GM12878 (cell line): ENCODE data around the gene TRMT1. TPM values are rescaled to one million over a fixed set of nuclear protein-coding genes. Genes with fewer than 3 reads are reported as not detected.

Source experiments
- ATAC-seq: fragments of 200-7000 bp; cut with Tn5 transposase; 3 replicates; pipeline ENCODE4 v1.9.1; 2020; ENCODE audit warnings: mild to moderate bottlenecking, moderate library complexity
- BruUV-seq: library from RNA; stranded (reverse); fragments of 400-500 nt; replicated peaks from 2 replicates; lab custom pipeline; 2021; lab: Mats Ljungman, UMichigan
- CTCF ChIA-PET: fragments of 300-600 bp; sonication (Branson Sonifier 250); formaldehyde crosslinking; extraction: SDS; loops from one replicate; lab custom pipeline; 2021; ENCODE audit warnings: inconsistent platforms; lab: Yijun Ruan, JAX
- POLR2A ChIA-PET: fragments of 350-600 bp; formaldehyde crosslinking; extraction: SDS; loops from one replicate; lab custom pipeline; 2021; ENCODE audit warnings: inconsistent platforms; lab: Charles Lee
- RAD21 ChIA-PET: fragments of 300-600 bp; sonication (Branson Sonifier 250); formaldehyde crosslinking; loops from one replicate; lab custom pipeline; 2023; ENCODE audit warnings: antibody characterized with exemption; ENCODE audit not compliant: unreplicated experiment; lab: Charles Lee
- SMC1A ChIA-PET: fragments of 300-600 bp; sonication (Branson Sonifier 250); formaldehyde crosslinking; loops from one replicate; lab custom pipeline; 2023; ENCODE audit not compliant: unreplicated experiment, uncharacterized antibody; lab: Charles Lee
- DNase-seq: peaks from one replicate; pipeline ENCODE4 v3.0.0-alpha.2; 2011; ENCODE audit warnings: low read depth, low spot score
- FAIRE-seq: peaks from 3 replicates; lab custom pipeline; 2011; peaks lifted over from hg19 to GRCh38; lab: Jason Lieb, UNC
- H2AFZ ChIP-seq: 2 replicates; pipeline ENCODE4 v1.6.0; 2011; ENCODE audit warnings: low read depth, low read length, control low read depth; ENCODE audit not compliant: control insufficient read depth
- H3K27ac ChIP-seq: 2 replicates; pipeline ENCODE4 v1.5.1; 2011; ENCODE audit warnings: control low read depth; ENCODE audit not compliant: control insufficient read depth, insufficient read depth
- H3K27me3 ChIP-seq, 2 experiments: replicated peaks in 1 of 2; 2 replicates each; pipeline versions ENCODE4 v1.6.0 to v1.6.1; 2011; ENCODE audit warnings: low read length in 1 of 2; ENCODE audit not compliant: control insufficient read depth in 2 of 2, insufficient read depth in 2 of 2
- H3K36me3 ChIP-seq, 2 experiments: 2 replicates each; pipeline ENCODE4 v1.5.1; 2011; ENCODE audit warnings: low read length in 1 of 2; ENCODE audit not compliant: control insufficient read depth in 2 of 2, insufficient read depth in 2 of 2
- H3K4me1 ChIP-seq: 2 replicates; pipeline ENCODE4 v1.6.1; 2011; ENCODE audit warnings: mild to moderate bottlenecking, low read length, moderate library complexity, mixed read lengths; ENCODE audit not compliant: control insufficient read depth, insufficient read depth
- H3K4me2 ChIP-seq: 2 replicates; pipeline ENCODE4 v1.6.0; 2011; ENCODE audit warnings: control low read depth; ENCODE audit not compliant: control insufficient read depth, insufficient read depth
- H3K4me3 ChIP-seq: fragments of 200-600 bp; sonication (generic); 2 replicates; pipeline ENCODE4 v1.5.1; 2016
- H3K79me2 ChIP-seq: 2 replicates; pipeline ENCODE4 v1.6.0; 2011; ENCODE audit warnings: low read length; ENCODE audit not compliant: control insufficient read depth, insufficient read depth
- H3K9ac ChIP-seq: 2 replicates; pipeline ENCODE4 v1.8.0; 2011; ENCODE audit warnings: low read length, control low read depth, mixed read lengths; ENCODE audit not compliant: control insufficient read depth, insufficient read depth
- H3K9me3 ChIP-seq: replicated peaks from 3 replicates; pipeline ENCODE4 v1.5.1; 2011; ENCODE audit warnings: mild to moderate bottlenecking, low read length; ENCODE audit not compliant: control insufficient read depth, insufficient read depth
- H4K20me1 ChIP-seq: 2 replicates; pipeline ENCODE4 v1.6.0; 2011; ENCODE audit not compliant: control insufficient read depth, insufficient read depth
- DPF2 ChIP-seq: fragments of 450-650 bp; IDR thresholded peaks from 2 replicates; pipeline ENCODE4 v1.6.1; 2017; ENCODE audit warnings: mild to moderate bottlenecking
- ESRRA ChIP-seq: IDR thresholded peaks from 2 replicates; pipeline ENCODE4 v1.6.1; 2012; ENCODE audit warnings: mild to moderate bottlenecking, low read length, improper control_type of control experiment
- IKZF2 ChIP-seq, 2 experiments: fragments of 450-650 bp; IDR thresholded peaks; 2 replicates each; pipeline ENCODE4 v1.6.1; 2017; ENCODE audit warnings: mild to moderate bottlenecking in 2 of 2, moderate library complexity in 2 of 2
- PKNOX1 ChIP-seq: fragments of 450-650 bp; IDR thresholded peaks from 2 replicates; pipeline ENCODE4 v1.6.1; 2016; ENCODE audit warnings: mild to moderate bottlenecking
- PRDM15 ChIP-seq: fragments of 450-650 bp; formaldehyde crosslinking; IDR thresholded peaks from 2 replicates; pipeline ENCODE4 v1.4.0; 2020; ENCODE audit warnings: mild to moderate bottlenecking, moderate library complexity
- TBL1XR1 ChIP-seq: IDR thresholded peaks from 2 replicates; pipeline ENCODE4 v1.6.1; 2012; ENCODE audit warnings: low read depth, low read length, improper control_type of control experiment
- WGBS: methylation state at CpG from one replicate; pipeline ENCODE4 v1.1.6; 2016; ENCODE audit warnings: low lambda C conversion rate; ENCODE audit not compliant: insufficient replicate concordance, insufficient coverage; ENCODE audit errors: missing lambda C conversion rate; 5-methylcytosine and 5-hydroxymethylcytosine counted together
- in situ Hi-C: fragments of 300-500 bp; cut with MboI; formaldehyde crosslinking; loops from 9 replicates; pipeline ENCODE4 v1.14.3; 2018; ENCODE audit warnings: mixed read lengths
- intact Hi-C: fragments of 100-400 bp; cut with micrococcal nuclease; formaldehyde crosslinking; loops from one replicate; pipeline ENCODE4 v1.14.2; 2022; ENCODE audit not compliant: unreplicated experiment
- polyA plus RNA-seq, 11 experiments: library from polyadenylated mRNA; depleted of rRNA in 4 of 11; unstranded in 6 of 11; stranded (reverse) in 5 of 11; fragments of >200 nt; fragmentation: Nextera tagmentation in 4 of 11; fragmentation: Illumina TruSeq in 1 of 11; extraction: Ambion mirVana in 4 of 11; extraction: Trizol in 1 of 11; gene quantifications; 1 replicate in 1 of 11; 2 replicates in 10 of 11; pipeline versions ENCODE4 v1.2.1 to v1.2.3, GENCODE V29; 2011 to 2016; ENCODE audit warnings: inconsistent platforms in 2 of 11, missing spikeins in 2 of 11, low read depth in 1 of 11
- total RNA-seq, 4 experiments: library from RNA; depleted of rRNA in 3 of 4; stranded (reverse); fragments of >200 nt in 3 of 4; fragmentation: Illumina TruSeq in 1 of 4; extraction: Trizol in 1 of 4; gene quantifications; 2 replicates each; pipeline versions ENCODE4 v1.2.1 to v1.2.3, GENCODE V29; 2013 to 2021
- TF ChIP-seq, protein P1 (sequence below): IDR thresholded peaks from 2 replicates; pipeline ENCODE4 v1.6.1; 2012; ENCODE audit warnings: low read depth, low read length, improper control_type of control experiment

TRMT1 gene
- total and polyA plus RNA-seq, 10 of the 15 experiments (the other 5 are each of a cell fraction or from before 2014, with no cell fraction given) = 3.4 to 68.8 (median 34.8) TPM

DNA sequence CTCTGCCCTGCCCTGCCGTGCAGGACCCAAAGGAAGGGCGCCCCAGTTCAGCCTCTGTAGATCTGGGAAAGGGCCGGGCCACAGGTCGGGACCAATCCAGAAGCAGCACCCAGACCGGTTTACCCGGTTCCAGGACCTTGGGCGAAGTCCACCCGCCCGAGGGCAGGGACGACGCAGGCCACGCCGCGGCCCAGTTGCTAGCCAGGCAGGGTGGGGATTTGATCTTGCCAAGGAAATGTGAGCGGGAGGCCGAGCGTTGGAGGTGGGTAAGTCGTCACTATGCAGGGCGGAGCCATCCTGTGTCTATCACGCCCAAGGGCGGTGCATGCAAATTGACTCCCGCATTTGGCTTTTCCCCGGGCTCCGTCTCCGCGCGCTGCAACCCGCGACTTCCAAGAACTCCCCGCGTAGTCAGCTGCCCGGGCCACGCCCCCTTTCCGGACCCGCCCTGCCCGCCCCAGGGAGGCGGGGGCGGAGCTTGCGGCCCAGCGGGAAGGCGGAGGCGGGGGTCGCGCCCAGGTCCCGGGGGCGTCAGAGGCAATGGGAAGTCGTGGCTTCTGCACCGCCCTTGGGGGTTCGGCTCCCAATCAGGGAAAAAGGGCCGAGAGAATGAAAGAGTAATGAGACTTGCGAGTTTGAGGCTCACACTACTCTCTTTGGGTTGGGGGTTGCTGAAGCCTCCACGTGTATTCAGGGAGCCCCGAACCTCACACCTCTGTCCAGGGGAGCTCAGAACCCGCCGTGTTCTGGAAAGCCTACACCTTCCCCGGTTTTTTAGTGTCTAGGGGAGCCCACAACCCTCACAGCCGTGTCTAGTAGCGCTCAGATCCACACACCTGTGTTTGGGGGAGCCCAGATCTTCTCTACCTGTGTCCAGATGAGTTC lies 46.4 kb upstream of the TRMT1 start (continued):
- TF ChIP-seq, protein P1, sequence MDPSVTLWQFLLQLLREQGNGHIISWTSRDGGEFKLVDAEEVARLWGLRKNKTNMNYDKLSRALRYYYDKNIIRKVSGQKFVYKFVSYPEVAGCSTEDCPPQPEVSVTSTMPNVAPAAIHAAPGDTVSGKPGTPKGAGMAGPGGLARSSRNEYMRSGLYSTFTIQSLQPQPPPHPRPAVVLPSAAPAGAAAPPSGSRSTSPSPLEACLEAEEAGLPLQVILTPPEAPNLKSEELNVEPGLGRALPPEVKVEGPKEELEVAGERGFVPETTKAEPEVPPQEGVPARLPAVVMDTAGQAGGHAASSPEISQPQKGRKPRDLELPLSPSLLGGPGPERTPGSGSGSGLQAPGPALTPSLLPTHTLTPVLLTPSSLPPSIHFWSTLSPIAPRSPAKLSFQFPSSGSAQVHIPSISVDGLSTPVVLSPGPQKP = no peak; the same call in 1 of the 2 replicates
- TF ChIP-seq DPF2 (peak; percentile 55; the same call in 1 of the 2 replicates), PKNOX1 (peak; percentile 95), TBL1XR1 (no peak), ESRRA (no peak)

DNA sequence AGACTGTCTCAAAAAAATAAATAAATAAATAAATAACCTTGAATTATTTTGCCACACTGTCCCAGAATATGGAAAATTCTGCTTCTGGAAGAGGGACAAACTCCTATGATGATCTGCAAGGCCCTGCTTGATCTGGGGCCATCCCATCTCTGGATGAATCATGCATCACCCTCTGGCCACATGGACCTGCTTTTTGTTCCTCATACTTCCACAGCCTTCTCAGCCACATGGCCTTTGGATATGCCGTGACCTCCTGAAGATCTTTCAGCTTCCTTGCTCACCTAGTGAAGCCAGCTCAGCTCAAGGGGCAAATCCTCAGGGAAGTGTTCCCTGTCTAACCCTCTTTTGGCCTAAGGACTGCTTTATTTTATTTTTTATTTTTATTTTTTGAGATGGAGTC lies 44.0 kb upstream of the TRMT1 start:
- ChIA-PET SMC1A (interaction anchor here (1.3 kb wide), 1 partner anchor 22 kb away, joined by 3 read pairs; no protein-coding TSS in a partner anchor), POLR2A (interaction anchor here (0.6 to 5.4 kb wide), 3 partner anchors 8 to 686 kb away, joined by 3 to 41 read pairs (median 4); partner anchors contain the start of gene NACC1), CTCF (no interaction called here), RAD21 (interaction anchor here (0.7 to 1.1 kb wide), 2 partner anchors 43 to 103 kb away, joined by 3 to 4 read pairs; partner anchors contain the start of gene NACC1)
- no peaks in the 10 kb centered on the region for H3K27me3 ChIP-seq
- TF ChIP-seq TBL1XR1 (no peak), IKZF2 (IDR thresholded peaks at IDR 0.05) (0 out of 4 replicates have a peak, but pooled peaks have one; percentile 27 to 35), PRDM15 (CRISPR knock-in tag) (no peak)
- in situ Hi-C loops (loop anchor here (10.0 to 25.0 kb wide), 2 partner anchors 854 to 1573 kb away; partner anchors contain the start of genes ACP5 and ZNF627), intact Hi-C loops (no loop called here)
- BruUV-seq = no TSS peak
- DNase-seq (no peak), ATAC-seq (no peak), FAIRE-seq (no peak)
- H3K4me3 ChIP-seq = no peak overlapping the region
- no peaks in the 10 kb centered on the region for H3K9me3 ChIP-seq
- H3K36me3 ChIP-seq = no peaks in the 10 kb centered on the region; a peak in 1 of 4 replicates
- no peak overlapping the region; the same call in 1 of the 2 replicates for H3K4me2 ChIP-seq
- no peak overlapping the region for H3K27ac ChIP-seq
- peaks cover 60% of the 10 kb centered on the region for H3K4me1 ChIP-seq
- H3K79me2 ChIP-seq = no peaks in the 10 kb centered on the region; the same call in 1 of the 2 replicates
- 96% methylated on average over 1 of the region's 1 CpG for WGBS
- H3K9ac ChIP-seq = no peak overlapping the region
- H4K20me1 ChIP-seq = no peaks in the 10 kb centered on the region
- no peak overlapping the region for H2AFZ ChIP-seq
